HG03558 (cell line): ENCODE data around the gene TNFAIP1.

ENCODE experiments used
- ATAC-seq: cut with Tn5 transposase; IDR thresholded peaks from one replicate; pipeline ENCODE4 v1.9.1; 2021; ENCODE audit warnings: moderate number of reproducible peaks; ENCODE audit not compliant: unreplicated experiment; ENCODE audit errors: extremely low read depth

Gene TNFAIP1

DNA sequence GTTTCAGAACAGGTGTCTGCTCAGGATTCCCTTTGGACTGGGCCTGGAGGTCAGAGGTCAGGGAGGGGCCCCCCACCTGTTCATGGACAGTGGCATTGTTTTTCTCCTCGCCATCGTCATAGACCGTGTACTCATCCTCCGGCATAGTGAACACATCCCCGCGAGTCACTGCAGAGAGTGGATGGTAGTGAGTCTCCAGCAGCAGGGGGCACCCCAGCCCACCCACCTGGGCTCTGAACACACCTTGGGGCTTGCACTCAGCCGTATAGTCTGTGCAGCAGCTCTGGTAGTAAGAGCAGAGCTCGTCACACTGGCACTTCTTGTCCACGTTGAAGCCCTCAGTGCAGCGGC is 34.1 kb downstream of the TNFAIP1 start:
- ATAC-seq: no peak

DNA sequence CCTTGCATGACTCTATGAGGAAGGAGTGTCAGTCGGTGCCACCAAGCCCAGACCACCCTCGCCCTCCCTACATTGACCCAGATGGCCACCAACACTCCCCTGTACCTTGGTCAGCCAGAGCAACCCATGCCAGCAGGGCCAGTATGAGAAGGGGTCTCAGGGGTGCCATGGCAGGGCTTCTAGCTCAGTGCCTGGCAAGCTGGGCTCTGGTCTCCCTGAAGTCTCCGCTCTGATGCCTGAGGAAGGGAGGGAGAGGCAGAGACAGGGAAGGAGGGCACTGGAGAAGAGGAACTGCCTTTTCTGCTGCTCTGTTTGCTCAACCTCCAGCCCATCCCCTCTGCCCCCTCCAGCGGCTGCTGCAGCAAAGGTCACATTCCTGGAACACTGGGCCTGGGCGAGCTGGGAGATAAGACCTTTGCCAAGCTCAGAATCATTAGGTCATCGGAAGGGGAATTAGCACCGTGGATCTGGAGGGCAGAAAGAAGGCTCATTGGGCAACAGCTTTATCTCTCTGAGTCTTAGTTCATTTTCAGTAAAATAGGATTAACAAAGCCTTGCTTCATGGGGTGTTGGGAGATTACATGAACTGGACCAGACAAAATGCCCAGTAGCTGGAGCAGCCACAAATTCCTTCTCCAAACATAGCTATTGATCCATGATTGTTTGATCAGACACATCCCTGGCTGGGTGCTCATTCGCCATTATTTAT is 34.6 kb downstream of the TNFAIP1 start, which contains the start of gene VTN:
VTN (minus strand) TSS at position 273 of the 709 bp plus-strand sequence; CDS start at position 169, 104 bp downstream.
- ATAC-seq: no peak

DNA sequence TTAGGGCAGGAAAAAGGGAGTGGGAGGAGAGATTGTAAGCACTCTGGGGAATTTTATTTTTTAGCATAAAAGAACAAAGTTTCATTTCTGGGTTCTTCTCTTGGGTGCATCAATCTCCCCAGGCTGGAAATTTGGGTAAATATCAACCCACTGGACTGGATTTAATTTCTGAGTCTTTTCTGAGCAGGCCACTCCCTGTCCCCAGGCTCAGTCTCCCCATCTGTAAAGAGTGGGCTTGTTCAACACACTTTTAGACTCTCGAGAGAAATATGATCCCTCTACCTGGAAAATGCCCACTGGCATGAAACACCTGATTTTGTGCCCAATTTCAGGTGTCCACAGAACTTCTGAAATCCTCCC is 35.2 kb downstream of the TNFAIP1 start:
- ATAC-seq: no peak

DNA sequence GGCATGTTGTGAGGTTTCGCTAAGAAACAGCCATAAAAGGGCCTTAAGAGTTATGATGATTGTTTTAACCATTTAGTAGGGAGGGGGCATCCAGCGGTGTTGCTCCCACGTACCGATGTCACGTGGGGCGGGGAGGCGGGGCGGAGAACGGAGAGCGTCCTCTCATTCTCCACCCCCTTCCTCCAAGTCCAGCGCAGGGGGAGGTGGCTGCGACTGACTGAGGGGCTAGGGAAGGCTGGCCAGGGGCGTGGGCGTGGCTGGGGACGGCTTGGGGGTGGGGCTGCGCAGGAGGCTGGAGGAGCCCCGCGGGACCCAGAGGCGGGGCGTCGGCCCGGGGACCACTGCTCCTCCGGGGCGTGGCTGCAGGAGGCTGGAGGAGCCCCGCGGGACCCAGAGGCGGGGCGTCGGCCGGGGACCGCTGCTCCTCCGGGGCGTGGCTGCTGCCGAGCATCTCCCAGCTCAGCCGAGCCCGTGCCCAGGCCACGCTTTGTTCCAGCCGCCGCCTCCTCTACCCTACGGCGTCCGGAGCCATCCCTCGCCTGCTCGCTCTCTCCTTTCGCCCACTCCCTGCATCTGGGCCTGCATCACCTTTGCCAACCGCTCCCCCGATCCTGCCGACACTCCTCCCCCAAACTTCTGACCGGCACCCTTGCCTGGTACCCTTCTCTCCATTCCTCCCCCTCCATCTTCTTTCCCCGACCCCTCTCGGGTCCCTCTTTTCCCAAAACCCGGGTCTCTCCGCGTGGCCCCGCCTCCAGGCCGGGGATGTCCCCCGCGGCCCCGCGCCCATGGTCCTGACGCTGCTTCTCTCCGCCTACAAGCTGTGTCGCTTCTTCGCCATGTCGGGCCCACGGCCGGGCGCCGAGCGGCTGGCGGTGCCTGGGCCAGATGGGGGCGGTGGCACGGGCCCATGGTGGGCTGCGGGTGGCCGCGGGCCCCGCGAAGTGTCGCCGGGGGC is 36.0 kb downstream of the TNFAIP1 start, which contains the start of gene SARM1:
SARM1 (plus strand) TSS at position 450 of the 958 bp plus-strand sequence; CDS start at position 789, 339 bp downstream.
- ATAC-seq: no peak

DNA sequence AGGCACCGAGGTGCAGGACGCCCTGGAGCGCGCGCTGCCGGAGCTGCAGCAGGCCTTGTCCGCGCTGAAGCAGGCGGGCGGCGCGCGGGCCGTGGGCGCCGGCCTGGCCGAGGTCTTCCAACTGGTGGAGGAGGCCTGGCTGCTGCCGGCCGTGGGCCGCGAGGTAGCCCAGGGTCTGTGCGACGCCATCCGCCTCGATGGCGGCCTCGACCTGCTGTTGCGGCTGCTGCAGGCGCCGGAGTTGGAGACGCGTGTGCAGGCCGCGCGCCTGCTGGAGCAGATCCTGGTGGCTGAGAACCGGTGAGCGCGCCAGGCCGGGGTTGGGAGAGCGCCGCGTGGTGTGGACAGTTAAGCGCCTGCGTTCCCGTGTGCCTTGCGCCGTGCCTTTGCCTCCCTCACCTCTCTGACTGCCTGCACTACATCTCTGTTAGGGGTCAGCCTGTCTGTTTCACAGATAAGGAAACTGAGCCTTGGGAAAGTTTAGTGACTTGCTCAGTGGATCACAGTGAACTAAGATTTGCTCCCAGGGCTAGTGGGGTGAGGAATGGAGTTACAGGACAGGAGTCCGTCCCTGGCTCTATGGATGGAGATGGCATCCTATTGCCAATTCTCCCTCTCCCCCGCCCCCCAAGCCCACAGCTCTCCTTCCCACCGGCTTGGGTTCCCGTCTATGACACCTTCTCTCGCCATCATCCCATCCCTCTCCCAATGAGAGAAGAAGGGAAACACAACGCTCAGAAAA is 36.8 kb downstream of the TNFAIP1 start:
- ATAC-seq: no peak

DNA sequence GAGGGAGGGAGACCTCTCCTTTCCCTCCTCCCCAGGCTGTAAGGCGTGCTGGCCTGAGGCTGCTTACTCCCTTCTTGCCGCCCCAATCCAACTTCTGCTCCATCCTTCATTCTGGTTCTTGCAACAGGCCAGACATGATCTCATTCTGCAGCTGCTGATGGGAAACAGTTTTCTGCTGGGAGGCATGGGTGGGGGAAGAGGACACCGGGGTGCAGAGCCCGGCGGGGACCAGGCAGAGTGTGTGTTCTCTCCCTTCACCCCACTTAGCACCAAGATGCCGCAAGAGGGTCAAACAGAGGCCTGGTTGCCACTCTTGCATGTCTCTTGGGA is 37.3 kb downstream of the TNFAIP1 start:
- no peak for ATAC-seq

DNA sequence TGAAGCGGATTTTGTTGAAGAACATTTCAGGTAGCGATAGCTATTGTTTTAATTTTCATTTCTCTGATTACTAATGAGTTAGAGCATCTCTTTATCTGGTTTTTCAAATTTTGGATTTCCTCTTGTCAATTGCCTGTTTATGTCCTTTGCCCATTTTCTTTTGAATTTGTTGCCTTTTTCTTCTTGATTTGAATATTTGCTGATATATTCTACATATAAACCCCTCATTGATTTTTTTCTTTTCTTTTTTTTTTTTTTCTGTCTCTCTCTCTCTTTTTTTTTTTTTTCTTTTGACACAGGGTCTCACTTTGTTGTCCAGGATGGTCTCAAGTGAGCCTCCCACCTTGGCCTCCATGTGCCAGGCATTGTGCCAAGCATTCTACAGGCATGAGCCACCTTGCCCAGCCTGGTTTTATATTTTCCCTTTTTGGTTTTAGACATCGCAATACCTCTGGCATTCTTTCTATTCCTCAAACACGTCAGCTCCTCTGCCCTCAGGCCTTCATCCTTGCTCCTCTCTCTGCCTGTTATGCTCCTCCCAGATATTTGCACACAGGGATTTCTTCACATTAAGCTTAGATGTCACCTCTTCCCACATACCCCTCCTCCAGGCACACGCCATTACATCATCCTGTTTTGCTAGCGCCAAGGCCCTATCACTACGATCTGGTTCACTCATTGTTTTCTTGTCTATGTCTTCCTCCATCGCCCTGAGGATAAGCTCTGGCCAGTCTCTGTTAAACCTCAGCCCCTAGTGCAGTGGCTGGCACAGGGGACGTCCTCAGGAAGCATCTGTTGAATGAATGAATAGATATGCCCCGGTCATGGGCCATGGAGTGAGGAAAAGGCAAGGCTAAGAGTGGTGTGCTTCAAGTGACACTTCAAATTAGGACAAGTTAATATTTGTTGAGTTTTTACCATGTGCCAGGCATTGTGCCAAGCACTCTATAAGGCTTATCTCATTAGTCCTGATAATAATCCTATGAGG is 44.5 kb downstream of the TNFAIP1 start:
- ATAC-seq: no peak

DNA sequence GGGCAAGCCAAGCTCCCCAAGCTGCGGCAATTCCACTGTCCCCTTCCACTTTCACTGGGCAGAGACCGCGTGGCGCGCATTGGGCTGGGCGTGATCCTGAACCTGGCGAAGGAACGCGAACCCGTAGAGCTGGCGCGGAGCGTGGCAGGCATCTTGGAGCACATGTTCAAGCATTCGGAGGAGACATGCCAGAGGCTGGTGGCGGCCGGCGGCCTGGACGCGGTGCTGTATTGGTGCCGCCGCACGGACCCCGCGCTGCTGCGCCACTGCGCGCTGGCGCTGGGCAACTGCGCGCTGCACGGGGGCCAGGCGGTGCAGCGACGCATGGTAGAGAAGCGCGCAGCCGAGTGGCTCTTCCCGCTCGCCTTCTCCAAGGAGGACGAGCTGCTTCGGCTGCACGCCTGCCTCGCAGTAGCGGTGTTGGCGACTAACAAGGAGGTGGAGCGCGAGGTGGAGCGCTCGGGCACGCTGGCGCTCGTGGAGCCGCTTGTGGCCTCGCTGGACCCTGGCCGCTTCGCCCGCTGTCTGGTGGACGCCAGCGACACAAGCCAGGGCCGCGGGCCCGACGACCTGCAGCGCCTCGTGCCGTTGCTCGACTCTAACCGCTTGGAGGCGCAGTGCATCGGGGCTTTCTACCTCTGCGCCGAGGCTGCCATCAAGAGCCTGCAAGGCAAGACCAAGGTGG is 45.7 kb downstream of the TNFAIP1 start:
- ATAC-seq: no peak

DNA sequence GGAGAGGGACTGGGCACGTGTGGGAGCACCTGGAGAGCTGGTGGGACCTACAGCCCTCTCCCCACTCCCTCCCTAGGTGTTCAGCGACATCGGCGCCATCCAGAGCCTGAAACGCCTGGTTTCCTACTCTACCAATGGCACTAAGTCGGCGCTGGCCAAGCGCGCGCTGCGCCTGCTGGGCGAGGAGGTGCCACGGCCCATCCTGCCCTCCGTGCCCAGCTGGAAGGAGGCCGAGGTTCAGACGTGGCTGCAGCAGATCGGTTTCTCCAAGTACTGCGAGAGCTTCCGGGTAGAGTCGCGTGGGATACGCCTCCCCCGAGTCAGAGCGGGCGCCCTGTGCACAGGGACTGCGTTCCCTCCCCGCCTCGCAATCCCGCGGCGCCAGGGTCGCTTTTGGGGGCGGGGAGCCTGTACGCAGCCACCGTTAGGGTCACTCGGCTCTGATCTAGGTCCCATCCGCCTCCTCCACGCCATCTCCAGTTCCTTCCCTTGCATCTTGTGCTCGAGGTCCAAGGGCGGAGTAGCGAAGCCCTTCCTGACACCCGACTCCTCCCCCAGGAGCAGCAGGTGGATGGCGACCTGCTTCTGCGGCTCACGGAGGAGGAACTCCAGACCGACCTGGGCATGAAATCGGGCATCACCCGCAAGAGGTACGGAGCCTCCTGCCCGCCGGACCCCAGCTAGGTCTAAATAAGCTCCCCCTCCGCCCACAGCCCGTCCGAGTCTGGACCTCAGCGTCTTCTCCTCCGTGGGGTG is 48.9 kb downstream of the TNFAIP1 start:
- no peak for ATAC-seq

DNA sequence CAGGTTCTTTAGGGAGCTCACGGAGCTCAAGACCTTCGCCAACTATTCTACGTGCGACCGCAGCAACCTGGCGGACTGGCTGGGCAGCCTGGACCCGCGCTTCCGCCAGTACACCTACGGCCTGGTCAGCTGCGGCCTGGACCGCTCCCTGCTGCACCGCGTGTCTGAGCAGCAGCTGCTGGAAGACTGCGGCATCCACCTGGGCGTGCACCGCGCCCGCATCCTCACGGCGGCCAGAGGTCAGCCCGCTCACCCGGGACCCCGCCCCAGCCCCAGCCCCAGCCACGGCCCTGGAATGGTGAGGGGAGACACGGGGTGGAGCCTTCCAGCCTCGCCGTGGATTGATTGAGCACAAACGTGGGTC is 49.5 kb downstream of the TNFAIP1 start:
- ATAC-seq: no peak

DNA sequence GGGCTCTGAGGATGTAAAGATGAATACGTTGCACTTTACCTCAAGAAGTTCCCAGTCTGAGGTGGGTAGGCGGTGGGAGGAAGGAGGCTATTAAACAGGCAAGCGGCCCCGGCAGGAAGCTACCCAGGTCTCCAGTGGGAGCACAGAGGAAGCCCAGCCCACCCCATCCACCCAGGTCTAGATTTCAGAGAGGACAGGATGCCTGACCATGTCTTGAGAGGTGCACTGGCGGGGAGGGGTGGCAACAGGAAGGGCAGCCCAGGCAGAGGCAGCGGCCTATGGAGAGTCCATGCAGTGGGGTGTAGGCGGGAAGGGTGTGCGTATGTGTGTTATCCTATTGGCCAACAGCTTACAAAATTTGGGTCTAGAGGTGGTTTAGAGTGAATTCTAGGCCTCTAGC is 49.8 kb downstream of the TNFAIP1 start:
- ATAC-seq: no peak

DNA sequence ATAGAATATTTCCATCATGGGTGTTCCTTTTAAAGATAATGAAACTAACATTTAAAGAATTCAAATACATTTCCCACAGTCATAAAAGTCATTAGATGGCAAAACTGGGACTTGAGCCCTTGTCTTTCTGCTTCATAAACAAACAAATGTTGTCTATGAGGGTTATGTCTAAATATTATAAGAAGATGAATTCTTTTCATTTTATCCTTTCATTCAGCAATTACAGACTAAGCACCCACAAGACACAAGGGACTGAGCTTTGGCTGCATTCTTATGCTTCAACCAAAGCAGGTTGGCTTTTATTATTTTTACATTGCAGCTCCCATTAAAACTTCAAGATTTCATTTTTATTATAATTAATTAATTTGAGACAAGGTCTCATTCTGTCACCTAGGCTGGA is 50.8 kb downstream of the TNFAIP1 start:
- no peak for ATAC-seq

DNA sequence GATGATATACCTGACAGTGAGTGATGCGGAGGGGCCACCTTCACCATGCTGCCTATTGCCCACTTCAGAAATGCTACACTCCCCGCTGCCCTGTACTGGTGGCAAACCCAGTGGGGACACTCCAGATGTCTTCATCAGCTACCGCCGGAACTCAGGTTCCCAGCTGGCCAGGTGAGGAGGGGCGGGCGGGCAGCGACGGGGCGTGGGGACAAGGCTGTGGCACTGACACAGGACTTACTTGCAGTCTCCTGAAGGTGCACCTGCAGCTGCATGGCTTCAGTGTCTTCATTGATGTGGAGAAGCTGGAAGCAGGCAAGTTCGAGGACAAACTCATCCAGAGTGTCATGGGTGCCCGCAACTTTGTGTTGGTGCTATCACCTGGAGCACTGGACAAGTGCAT is 52.5 kb downstream of the TNFAIP1 start:
- ATAC-seq: no peak

DNA sequence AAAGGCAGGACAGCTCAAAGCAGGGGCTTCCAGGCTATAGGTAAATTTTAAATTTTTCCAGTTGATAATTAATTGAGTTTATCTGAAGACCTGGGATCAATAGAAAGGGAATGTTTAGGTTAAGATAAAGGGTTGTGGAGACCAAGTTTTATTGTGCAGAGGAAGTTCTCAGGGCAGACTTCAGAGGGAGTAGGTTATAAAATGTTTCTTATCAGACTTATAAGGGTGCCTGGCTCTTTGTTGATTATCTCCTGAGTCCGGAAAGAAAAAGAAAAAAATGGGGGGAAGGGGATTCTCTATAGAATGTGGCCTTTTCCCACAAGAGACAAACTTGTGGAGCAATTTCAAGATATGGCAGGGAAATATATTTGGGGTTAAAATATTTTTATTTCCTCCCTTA is 54.6 kb downstream of the TNFAIP1 start:
- ATAC-seq: no peak

DNA sequence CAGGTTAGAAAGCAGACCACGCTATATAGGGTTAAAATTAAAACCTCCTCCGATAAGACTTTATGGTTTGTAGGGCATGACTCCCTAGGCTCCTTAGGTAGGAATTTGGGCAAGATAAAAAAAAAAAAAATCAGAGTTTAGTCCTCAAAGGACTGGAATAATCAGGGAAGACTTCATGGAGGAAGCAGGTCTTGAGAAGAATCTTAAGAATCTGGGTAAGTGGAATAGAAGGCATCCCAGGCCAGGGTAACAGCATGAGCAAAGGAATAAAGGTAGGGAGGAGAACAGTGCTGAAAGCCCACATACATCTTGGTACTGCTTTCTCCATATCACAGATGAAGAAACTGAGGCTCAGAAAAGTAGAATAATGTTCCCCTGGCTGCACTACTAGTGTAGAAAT is 55.0 kb downstream of the TNFAIP1 start:
- ATAC-seq: no peak

DNA sequence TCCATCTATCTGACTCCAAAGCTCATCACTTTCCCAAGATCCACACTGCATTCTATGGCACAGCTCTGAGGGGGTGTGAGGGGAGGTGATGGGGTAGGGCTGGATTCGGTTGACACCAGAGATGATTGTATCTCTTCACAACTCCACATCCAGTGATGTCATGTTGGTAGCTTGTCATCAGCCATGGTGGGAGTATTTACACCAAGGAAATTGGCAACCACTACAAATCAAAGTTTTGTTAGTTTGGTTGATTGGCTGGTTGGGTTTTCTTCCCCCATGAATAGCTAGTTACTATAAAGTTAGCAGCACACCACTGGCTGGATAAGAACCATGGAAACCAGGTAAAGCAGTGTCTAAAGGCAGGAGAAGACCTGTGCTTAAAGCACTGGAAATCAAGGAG is 55.4 kb downstream of the TNFAIP1 start:
- no peak for ATAC-seq

DNA sequence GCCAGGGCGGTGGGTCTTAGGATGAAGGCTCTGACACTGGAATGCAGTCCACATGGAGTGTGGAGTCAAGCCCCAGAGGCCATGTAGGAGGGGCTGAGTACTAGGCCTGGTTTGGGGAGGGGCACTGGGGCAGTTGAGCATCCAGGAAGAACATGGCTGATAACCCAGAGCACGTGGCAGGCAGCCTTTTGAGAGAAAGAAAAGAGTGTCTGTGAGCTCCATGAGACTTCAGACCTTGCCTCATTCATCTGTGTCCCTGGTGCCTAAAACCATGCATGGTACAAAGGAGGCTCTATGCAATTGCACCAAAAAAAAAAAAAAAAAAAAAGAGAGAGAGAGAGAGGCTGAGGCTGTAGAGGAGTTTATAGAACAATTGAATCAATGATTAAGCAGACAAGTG is 55.8 kb downstream of the TNFAIP1 start:
- ATAC-seq: no peak

DNA sequence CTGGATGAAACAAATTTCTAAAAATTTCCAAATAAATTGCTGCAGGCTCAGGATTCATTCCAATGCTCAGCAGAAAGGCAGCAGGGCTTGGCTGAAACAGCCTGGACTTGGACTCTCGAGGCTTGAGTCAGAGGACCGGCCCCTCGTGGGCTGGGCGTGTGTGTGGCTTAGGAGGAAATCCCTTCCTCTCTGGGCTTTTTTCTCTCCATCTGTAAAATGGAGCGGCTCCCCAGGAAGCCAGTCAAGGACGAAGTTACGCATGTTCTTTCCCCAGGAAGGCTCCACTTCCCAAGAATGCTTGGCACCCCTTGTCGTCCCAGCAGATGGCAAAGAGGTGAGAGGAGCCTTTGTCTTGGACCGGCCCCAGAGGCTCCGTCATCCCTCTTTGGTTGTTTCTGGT is 56.9 kb downstream of the TNFAIP1 start:
- ATAC-seq: no peak
